ENCODE data around the gene IP6K1.

IP6K1 gene

DNA sequence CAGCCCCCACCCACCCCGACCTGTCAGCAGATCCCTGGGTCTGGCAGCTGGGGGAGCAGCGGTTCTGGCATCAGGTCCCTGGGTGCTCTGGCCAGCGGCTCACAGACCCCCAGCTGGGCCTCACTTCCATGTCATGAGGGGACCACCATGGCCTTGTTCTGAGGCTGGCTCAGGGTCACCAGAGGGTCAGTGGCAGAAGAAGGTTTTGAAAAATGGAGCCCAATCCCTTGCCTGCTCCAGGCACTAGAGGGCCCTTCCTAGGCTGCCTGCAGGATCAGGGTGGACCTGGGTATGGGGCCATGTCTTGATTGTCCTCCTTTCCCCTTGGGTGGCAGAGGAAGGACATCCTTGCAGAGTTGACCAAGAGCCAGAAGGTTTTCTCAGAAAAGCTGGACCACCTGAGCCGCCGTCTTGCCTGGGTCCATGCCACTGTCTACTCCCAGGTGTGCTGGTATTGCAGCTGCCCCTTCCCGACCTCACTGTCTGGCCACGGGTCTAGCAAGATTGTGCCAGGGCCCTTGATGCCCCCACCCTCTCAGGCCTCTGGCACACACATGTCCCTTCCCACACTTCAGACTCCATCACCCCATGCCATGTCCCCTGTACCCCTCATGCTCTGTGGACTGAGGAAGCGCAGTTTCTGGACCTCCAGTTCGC, 79.8 kb downstream of the IP6K1 start:
- H3K36me3 ChIP-seq (ENCODE audit: control insufficient read depth in 4 of 4, insufficient read depth in 4 of 4, low read length in 3 of 4), result peaks cover 2 to 45% (median 28%) of the 10 kb centered on the region in 4 experiments
- H3K4me3 ChIP-seq (ENCODE audit: control insufficient read depth in 1 of 7, extremely low read depth in 1 of 7, insufficient read depth in 4 of 7, low read depth in 2 of 7, low read length in 6 of 7), result no peak overlapping the region
- no peaks in the 10 kb centered on the region for H3K9me3 ChIP-seq (ENCODE audit: control extremely low read depth in 1 of 5, control insufficient read depth in 4 of 5, insufficient read depth in 2 of 5, low read depth in 1 of 5, low read length in 4 of 5)
- H3K4me1 ChIP-seq (ENCODE audit: control extremely low read depth in 1 of 4, control insufficient read depth in 4 of 4, insufficient read depth in 4 of 4, low read length in 3 of 4), result peaks cover 8 to 14% (median 13%) of the 10 kb centered on the region in 4 experiments
- 94% methylated on average over 9 of the region's 9 CpGs for WGBS (ENCODE audit: insufficient coverage)
- H3K27me3 ChIP-seq (replicated peaks in 2 of 5; ENCODE audit: control insufficient read depth in 4 of 5, insufficient read depth in 5 of 5, low read length in 4 of 5), result no peaks in the 10 kb centered on the region
- no peak for DNase-seq
- CTCF ChIA-PET, result interaction anchor here (0.7 kb wide), 1 partner anchor 12 kb away, joined by 3 read pairs; no protein-coding TSS in a partner anchor
- no peak overlapping the region for H3K27ac ChIP-seq (ENCODE audit: insufficient read depth in 1 of 2, low read depth in 1 of 2, low read length in 2 of 2, poor library complexity in 1 of 2, severe bottlenecking in 2 of 2)
- POLR2A ChIA-PET, result no interaction called here

DNA sequence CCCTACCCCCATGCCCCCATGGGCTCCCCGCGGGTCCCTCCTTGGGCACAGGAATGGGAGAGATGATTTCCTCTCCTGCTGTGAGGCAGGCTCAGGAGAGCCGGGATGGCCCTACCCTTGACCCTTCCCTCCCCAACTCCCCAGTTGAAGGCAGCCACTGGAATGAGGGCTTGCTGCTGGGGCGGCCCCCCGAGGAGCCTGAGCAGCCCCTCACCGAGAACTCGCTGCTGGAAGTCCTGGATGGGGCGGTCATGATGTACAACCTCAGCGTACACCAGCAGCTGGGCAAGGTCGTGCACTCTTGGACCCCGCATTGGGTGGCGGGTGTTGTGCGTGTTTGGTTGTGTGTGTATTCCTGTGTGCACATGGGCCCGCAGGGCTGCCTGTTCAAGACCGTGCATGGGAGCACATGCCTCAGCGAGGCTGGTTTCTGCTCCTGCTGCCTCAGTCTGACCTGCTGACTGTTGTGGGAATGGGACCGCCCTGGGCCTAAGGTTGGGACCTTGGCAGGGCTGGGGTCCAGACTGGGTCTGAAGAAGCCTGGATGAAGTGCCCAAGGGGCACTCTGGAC, 80.9 kb downstream of the IP6K1 start:
- ChIA-PET CTCF (interaction anchor here (0.7 kb wide), 1 partner anchor 13 kb away, joined by 3 read pairs; no protein-coding TSS in a partner anchor), POLR2A (no interaction called here)
- Histone ChIP-seq H3K27me3 (replicated peaks in 2 of 5; ENCODE audit: control insufficient read depth in 4 of 5, insufficient read depth in 5 of 5, low read length in 4 of 5) (no peaks in the 10 kb centered on the region), H3K36me3 (ENCODE audit: control insufficient read depth in 4 of 4, insufficient read depth in 4 of 4, low read length in 3 of 4) (peaks cover 2 to 55% (median 31%) of the 10 kb centered on the region in 4 experiments), H3K27ac (ENCODE audit: insufficient read depth in 1 of 2, low read depth in 1 of 2, low read length in 2 of 2, poor library complexity in 1 of 2, severe bottlenecking in 2 of 2) (no peak overlapping the region), H3K9me3 (ENCODE audit: control extremely low read depth in 1 of 5, control insufficient read depth in 4 of 5, insufficient read depth in 2 of 5, low read depth in 1 of 5, low read length in 4 of 5) (no peaks in the 10 kb centered on the region), H3K4me1 (ENCODE audit: control extremely low read depth in 1 of 4, control insufficient read depth in 4 of 4, insufficient read depth in 4 of 4, low read length in 3 of 4) (peaks cover 2 to 4% (median 3%) of the 10 kb centered on the region in 4 experiments), H3K4me3 (ENCODE audit: control insufficient read depth in 1 of 7, extremely low read depth in 1 of 7, insufficient read depth in 4 of 7, low read depth in 2 of 7, low read length in 6 of 7) (no peak overlapping the region)
- WGBS (ENCODE audit: insufficient coverage), result 97% methylated on average over 15 of the region's 17 CpGs
- DNase-seq, result no peak

DNA sequence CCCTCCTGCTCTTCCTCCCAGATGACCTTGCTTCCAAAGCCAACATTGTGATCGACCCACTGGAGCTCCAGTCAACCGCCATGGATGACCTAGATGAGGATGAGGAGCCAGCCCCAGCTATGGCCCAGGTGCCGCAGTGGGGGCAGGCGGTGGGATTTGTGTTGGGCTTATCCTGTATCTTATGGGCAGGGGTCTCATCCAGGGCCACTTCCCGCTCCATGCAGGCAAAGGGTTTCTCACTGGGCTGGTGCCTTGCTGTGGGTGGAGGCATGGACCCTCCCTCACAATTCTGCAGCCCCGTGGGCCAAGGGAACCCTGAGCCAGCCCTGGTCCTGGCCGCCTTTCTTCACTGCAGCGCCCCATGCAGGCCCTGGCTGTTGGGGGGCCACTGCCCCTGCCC, 81.7 kb downstream of the IP6K1 start:
- Histone ChIP-seq H3K27ac (ENCODE audit: insufficient read depth in 1 of 2, low read depth in 1 of 2, low read length in 2 of 2, poor library complexity in 1 of 2, severe bottlenecking in 2 of 2) (no peak overlapping the region), H3K36me3 (ENCODE audit: control insufficient read depth in 4 of 4, insufficient read depth in 4 of 4, low read length in 3 of 4) (peaks cover 2 to 58% (median 33%) of the 10 kb centered on the region in 4 experiments), H3K4me1 (ENCODE audit: control extremely low read depth in 1 of 4, control insufficient read depth in 4 of 4, insufficient read depth in 4 of 4, low read length in 3 of 4) (peaks cover 0 to 4% (median 3%) of the 10 kb centered on the region in 4 experiments), H3K27me3 (replicated peaks in 2 of 5; ENCODE audit: control insufficient read depth in 4 of 5, insufficient read depth in 5 of 5, low read length in 4 of 5) (no peaks in the 10 kb centered on the region), H3K9me3 (ENCODE audit: control extremely low read depth in 1 of 5, control insufficient read depth in 4 of 5, insufficient read depth in 2 of 5, low read depth in 1 of 5, low read length in 4 of 5) (no peaks in the 10 kb centered on the region), H3K4me3 (ENCODE audit: control insufficient read depth in 1 of 7, extremely low read depth in 1 of 7, insufficient read depth in 4 of 7, low read depth in 2 of 7, low read length in 6 of 7) (no peak overlapping the region)
- DNase-seq, result no peak
- WGBS (ENCODE audit: insufficient coverage), result 92% methylated on average over 5 of the region's 8 CpGs
- POLR2A ChIA-PET, result no interaction called here
- CTCF ChIA-PET, result interaction anchor here (0.6 to 1.5 kb wide), 7 partner anchors 11 to 138 kb away, joined by 3 to 5 read pairs (median 4); no protein-coding TSS in a partner anchor

DNA sequence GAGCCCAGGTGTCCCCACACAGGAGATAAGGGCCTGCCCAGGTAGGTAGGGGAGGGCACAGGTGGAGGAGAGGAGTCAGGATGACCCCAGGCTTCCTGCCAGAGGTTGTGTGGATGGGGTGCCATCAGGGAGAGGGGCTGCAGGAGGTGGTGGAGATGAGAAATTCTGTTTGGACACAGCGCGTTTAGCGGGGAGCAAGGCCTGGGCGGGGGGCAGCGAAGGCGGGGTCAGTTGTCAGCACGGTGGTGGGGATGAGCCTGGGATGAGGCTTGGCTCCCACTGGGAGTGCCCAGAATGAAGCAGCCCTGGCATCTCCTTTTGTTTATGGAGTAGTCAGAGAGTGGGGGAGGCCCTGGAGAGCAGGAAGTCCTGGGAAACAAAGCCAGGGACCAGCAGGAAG, 82.4 kb downstream of the IP6K1 start:
- Histone ChIP-seq H3K9me3 (ENCODE audit: control extremely low read depth in 1 of 5, control insufficient read depth in 4 of 5, insufficient read depth in 2 of 5, low read depth in 1 of 5, low read length in 4 of 5) (no peaks in the 10 kb centered on the region), H3K27me3 (replicated peaks in 2 of 5; ENCODE audit: control insufficient read depth in 4 of 5, insufficient read depth in 5 of 5, low read length in 4 of 5) (no peaks in the 10 kb centered on the region), H3K4me3 (ENCODE audit: control insufficient read depth in 1 of 7, extremely low read depth in 1 of 7, insufficient read depth in 4 of 7, low read depth in 2 of 7, low read length in 6 of 7) (no peak overlapping the region), H3K36me3 (ENCODE audit: control insufficient read depth in 4 of 4, insufficient read depth in 4 of 4, low read length in 3 of 4) (peaks cover 2 to 65% (median 33%) of the 10 kb centered on the region in 4 experiments), H3K4me1 (ENCODE audit: control extremely low read depth in 1 of 4, control insufficient read depth in 4 of 4, insufficient read depth in 4 of 4, low read length in 3 of 4) (peaks cover 0 to 4% (median 3%) of the 10 kb centered on the region in 4 experiments), H3K27ac (ENCODE audit: insufficient read depth in 1 of 2, low read depth in 1 of 2, low read length in 2 of 2, poor library complexity in 1 of 2, severe bottlenecking in 2 of 2) (no peak overlapping the region)
- CTCF ChIA-PET, result interaction anchor here (1.0 to 3.7 kb wide), 13 partner anchors 11 to 203 kb away, joined by 3 to 18 read pairs (median 3); partner anchors contain the start of gene AMIGO3
- 96% methylated on average over 7 of the region's 7 CpGs for WGBS (ENCODE audit: insufficient coverage)
- DNase-seq, result no peak
- POLR2A ChIA-PET, result interaction anchor here (0.6 kb wide), 1 partner anchor 79 kb away, joined by 3 read pairs; no protein-coding TSS in a partner anchor

DNA sequence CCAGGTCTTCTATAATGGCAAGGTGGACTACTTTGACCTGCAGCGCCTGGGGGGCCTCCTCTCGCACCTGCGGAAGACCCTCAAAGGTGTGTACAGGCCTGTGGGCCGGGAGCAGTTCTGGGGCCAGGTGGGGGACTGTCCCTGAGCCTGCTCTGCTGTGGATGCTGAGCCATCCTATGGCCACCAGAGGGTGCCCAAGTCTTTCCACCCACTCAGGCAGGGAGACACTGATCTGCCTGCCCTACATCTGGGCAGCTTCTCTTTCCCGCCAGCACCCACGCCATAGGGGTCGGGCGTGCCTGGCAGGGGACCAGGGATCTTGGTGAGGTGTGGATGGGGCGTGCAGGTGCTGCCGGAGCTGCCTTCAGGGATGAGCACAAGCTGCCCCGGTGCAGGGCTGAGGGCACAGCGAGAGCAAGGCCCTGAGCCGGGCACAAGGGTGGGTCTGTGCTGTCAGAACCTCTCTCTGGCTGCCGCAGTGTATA, 82.9 kb downstream of the IP6K1 start:
- ChIA-PET POLR2A (interaction anchor here (0.6 kb wide), 1 partner anchor 80 kb away, joined by 3 read pairs; no protein-coding TSS in a partner anchor), CTCF (interaction anchor here (1.0 to 3.7 kb wide), 14 partner anchors 10 to 203 kb away, joined by 3 to 18 read pairs (median 3); partner anchors contain the start of gene AMIGO3)
- no peaks in the 10 kb centered on the region for H3K9me3 ChIP-seq (ENCODE audit: control extremely low read depth in 1 of 5, control insufficient read depth in 4 of 5, insufficient read depth in 2 of 5, low read depth in 1 of 5, low read length in 4 of 5)
- peak; percentile 64 to 84 (median 78) for DNase-seq
- H3K4me1 ChIP-seq (ENCODE audit: control extremely low read depth in 1 of 4, control insufficient read depth in 4 of 4, insufficient read depth in 4 of 4, low read length in 3 of 4), result peaks cover 0 to 4% (median 3%) of the 10 kb centered on the region in 4 experiments
- 63% methylated on average over 14 of the region's 14 CpGs for WGBS (ENCODE audit: insufficient coverage)
- no peaks in the 10 kb centered on the region for H3K27me3 ChIP-seq (replicated peaks in 2 of 5; ENCODE audit: control insufficient read depth in 4 of 5, insufficient read depth in 5 of 5, low read length in 4 of 5)
- H3K4me3 ChIP-seq (ENCODE audit: control insufficient read depth in 1 of 7, extremely low read depth in 1 of 7, insufficient read depth in 4 of 7, low read depth in 2 of 7, low read length in 6 of 7), result no peak overlapping the region
- peaks cover 2 to 66% (median 36%) of the 10 kb centered on the region in 4 experiments for H3K36me3 ChIP-seq (ENCODE audit: control insufficient read depth in 4 of 4, insufficient read depth in 4 of 4, low read length in 3 of 4)
- no peak overlapping the region for H3K27ac ChIP-seq (ENCODE audit: insufficient read depth in 1 of 2, low read depth in 1 of 2, low read length in 2 of 2, poor library complexity in 1 of 2, severe bottlenecking in 2 of 2)

DNA sequence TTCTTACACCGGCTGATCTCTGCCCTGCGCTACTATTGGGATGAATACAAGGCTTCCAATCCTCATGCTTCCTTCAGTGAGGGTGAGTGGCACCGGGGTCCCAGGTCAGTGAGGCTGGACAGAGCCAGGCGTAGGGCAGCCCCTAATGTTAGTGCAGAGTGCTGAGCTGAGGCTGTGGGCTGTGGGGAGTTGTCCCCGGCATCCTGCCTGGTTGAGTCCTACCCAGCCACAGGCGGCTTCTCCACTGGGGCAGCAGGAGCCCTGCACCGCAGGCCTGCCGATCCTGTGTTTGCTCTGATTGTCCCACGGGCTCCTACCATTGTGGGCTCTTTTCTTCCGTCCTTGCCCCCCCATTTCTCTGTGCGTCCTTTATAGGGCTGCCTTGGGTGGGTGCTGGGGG, 83.7 kb downstream of the IP6K1 start:
- POLR2A ChIA-PET, result no interaction called here
- Histone ChIP-seq H3K4me1 (ENCODE audit: control extremely low read depth in 1 of 4, control insufficient read depth in 4 of 4, insufficient read depth in 4 of 4, low read length in 3 of 4) (peaks cover 0 to 4% (median 2%) of the 10 kb centered on the region in 4 experiments), H3K27me3 (replicated peaks in 2 of 5; ENCODE audit: control insufficient read depth in 4 of 5, insufficient read depth in 5 of 5, low read length in 4 of 5) (no peaks in the 10 kb centered on the region), H3K27ac (ENCODE audit: insufficient read depth in 1 of 2, low read depth in 1 of 2, low read length in 2 of 2, poor library complexity in 1 of 2, severe bottlenecking in 2 of 2) (no peak overlapping the region), H3K9me3 (ENCODE audit: control extremely low read depth in 1 of 5, control insufficient read depth in 4 of 5, insufficient read depth in 2 of 5, low read depth in 1 of 5, low read length in 4 of 5) (no peaks in the 10 kb centered on the region), H3K4me3 (ENCODE audit: control insufficient read depth in 1 of 7, extremely low read depth in 1 of 7, insufficient read depth in 4 of 7, low read depth in 2 of 7, low read length in 6 of 7) (no peak overlapping the region), H3K36me3 (ENCODE audit: control insufficient read depth in 4 of 4, insufficient read depth in 4 of 4, low read length in 3 of 4) (peaks cover 2 to 72% (median 40%) of the 10 kb centered on the region in 4 experiments)
- CTCF ChIA-PET, result interaction anchor here (0.9 to 3.7 kb wide), 12 partner anchors 12 to 203 kb away, joined by 3 to 19 read pairs (median 3); partner anchors contain the start of gene AMIGO3
- DNase-seq, result no peak
- 95% methylated on average over 11 of the region's 11 CpGs for whole genome bisulfite sequencing (ENCODE audit: insufficient coverage)
